HepG2 (cell line): ENCODE results near the gene B4GALT4.

Experiments
- NCOA1 ChIP-seq: sonication (generic); formaldehyde crosslinking; IDR thresholded peaks from 2 replicates; pipeline ENCODE4 v1.9.0; 2021; ENCODE audit warnings: missing genetic modification reagents
- SUZ12 ChIP-seq: fragments of 150-350 bp; IDR thresholded peaks from 2 replicates; pipeline ENCODE4 v1.6.1; 2014; ENCODE audit warnings: low read depth, low read length

GRCh38 chr3:119234610-119235009 is 6.1 kb downstream of the B4GALT4 start:
- TF ChIP-seq SUZ12 (no peak), NCOA1 (no peak)
